Retinal pigment epithelial cell (primary cell): ENCODE results near the gene CKLF.
"Not testable (repeated sequence)": the region's sequence is repeated elsewhere in the genome, so short reads cannot be mapped to it uniquely, and the experiment has no call there.

Source experiments
- DNase-seq: peaks from one replicate; pipeline ENCODE4 v3.0.0-alpha.2; 2010; ENCODE audit warnings: low read depth
- H3K4me3 ChIP-seq: 2 replicates; pipeline ENCODE4 v1.5.1; 2011; ENCODE audit warnings: mild to moderate bottlenecking, low read length, control low read depth, moderate library complexity
- CTCF ChIP-seq: conservative IDR thresholded peaks from 2 replicates; pipeline ENCODE4 v1.5.1; 2011; ENCODE audit warnings: low read depth, low read length, control low read depth, inconsistent platforms

The CKLF gene

GRCh38 chr16:66588981-66589713 is 36.8 kb downstream of the CKLF start:
- no peak overlapping the region for H3K4me3 ChIP-seq
- no peak for DNase-seq
- peak; percentile 83 for TF ChIP-seq CTCF

GRCh38 chr16:66590322-66590721 is 37.9 kb downstream of the CKLF start:
- TF ChIP-seq CTCF = no peak
- no peak overlapping the region for H3K4me3 ChIP-seq
- no peak for DNase-seq

GRCh38 chr16:66591018-66591417 is 38.6 kb downstream of the CKLF start:
- no peak for DNase-seq
- H3K4me3 ChIP-seq = no peak overlapping the region
- TF ChIP-seq CTCF = no peak

- H3K4me3 ChIP-seq = no peak overlapping the region
- no peak for TF ChIP-seq CTCF
- DNase-seq = no peak
These were observed 39.9 kb downstream of the CKLF start for GRCh38 chr16:66592241-66592640.

- no peak for TF ChIP-seq CTCF
- no peak for DNase-seq
- H3K4me3 ChIP-seq = no peak overlapping the region
These were observed 40.4 kb downstream of the CKLF start for GRCh38 chr16:66592814-66593213.

- no peak overlapping the region for H3K4me3 ChIP-seq
- TF ChIP-seq CTCF = no peak
- no peak for DNase-seq
These were observed 42.4 kb downstream of the CKLF start for GRCh38 chr16:66594739-66595138.

GRCh38 chr16:66596559-66596958 is 44.2 kb downstream of the CKLF start:
- not testable (repeated sequence) for DNase-seq, H3K4me3 ChIP-seq
